VCaP (cell line): ENCODE measurements around the gene LHPP.

Source experiments
- H3K27ac ChIP-seq: fragments of 450-650 bp; 2 replicates; pipeline ENCODE4 v1.5.1; 2017
- TF ChIP-seq, protein P1 (sequence below): fragments of 450-650 bp; conservative IDR thresholded peaks from 2 replicates; pipeline ENCODE4 v1.5.1; 2017; ENCODE audit warnings: mild to moderate bottlenecking, moderate library complexity

Gene LHPP

DNA sequence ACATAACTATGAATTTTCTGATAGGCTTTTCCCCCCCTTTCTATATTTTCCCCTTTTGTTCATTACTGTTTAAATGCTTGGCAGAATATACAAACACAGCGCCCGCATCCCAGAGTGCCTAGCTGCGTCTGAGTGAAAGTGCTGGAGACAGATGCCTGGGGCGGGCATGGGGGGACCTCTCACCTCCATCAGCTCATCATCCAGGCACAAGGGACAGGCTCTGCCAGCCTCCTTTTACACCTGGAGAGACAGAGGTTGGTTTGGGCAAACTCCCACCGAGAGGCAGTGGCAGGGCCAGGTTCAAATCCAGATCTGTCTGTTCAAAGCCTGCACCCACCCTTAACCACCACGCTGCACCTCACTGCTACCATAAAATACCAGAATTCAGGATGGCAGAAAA lies 178.0 kb downstream of the LHPP start:
- no peak overlapping the region for H3K27ac ChIP-seq
- TF ChIP-seq, protein P1, sequence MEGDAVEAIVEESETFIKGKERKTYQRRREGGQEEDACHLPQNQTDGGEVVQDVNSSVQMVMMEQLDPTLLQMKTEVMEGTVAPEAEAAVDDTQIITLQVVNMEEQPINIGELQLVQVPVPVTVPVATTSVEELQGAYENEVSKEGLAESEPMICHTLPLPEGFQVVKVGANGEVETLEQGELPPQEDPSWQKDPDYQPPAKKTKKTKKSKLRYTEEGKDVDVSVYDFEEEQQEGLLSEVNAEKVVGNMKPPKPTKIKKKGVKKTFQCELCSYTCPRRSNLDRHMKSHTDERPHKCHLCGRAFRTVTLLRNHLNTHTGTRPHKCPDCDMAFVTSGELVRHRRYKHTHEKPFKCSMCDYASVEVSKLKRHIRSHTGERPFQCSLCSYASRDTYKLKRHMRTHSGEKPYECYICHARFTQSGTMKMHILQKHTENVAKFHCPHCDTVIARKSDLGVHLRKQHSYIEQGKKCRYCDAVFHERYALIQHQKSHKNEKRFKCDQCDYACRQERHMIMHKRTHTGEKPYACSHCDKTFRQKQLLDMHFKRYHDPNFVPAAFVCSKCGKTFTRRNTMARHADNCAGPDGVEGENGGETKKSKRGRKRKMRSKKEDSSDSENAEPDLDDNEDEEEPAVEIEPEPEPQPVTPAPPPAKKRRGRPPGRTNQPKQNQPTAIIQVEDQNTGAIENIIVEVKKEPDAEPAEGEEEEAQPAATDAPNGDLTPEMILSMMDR, result no peak

DNA sequence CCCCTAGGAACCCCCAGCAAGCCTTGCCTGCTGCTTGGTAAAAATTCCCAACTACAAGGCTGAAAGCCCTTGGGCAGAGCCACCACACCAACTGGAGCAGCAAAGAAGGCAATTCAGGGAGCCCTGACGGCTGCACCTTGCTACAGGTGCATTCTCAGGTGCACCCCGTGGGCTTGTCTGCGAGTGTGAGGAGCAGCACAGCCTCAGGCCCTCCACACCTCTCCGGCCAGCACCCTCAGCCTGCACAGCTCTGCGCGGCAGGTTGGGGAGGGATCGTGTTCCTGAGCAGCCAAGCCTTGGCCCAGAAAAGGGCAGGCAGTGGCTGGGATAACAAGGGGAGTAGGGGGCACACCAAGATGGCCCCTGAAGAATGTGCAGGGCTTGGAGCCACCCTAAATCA lies 178.4 kb downstream of the LHPP start:
- no peak overlapping the region for H3K27ac ChIP-seq
- TF ChIP-seq, protein P1, result no peak

DNA sequence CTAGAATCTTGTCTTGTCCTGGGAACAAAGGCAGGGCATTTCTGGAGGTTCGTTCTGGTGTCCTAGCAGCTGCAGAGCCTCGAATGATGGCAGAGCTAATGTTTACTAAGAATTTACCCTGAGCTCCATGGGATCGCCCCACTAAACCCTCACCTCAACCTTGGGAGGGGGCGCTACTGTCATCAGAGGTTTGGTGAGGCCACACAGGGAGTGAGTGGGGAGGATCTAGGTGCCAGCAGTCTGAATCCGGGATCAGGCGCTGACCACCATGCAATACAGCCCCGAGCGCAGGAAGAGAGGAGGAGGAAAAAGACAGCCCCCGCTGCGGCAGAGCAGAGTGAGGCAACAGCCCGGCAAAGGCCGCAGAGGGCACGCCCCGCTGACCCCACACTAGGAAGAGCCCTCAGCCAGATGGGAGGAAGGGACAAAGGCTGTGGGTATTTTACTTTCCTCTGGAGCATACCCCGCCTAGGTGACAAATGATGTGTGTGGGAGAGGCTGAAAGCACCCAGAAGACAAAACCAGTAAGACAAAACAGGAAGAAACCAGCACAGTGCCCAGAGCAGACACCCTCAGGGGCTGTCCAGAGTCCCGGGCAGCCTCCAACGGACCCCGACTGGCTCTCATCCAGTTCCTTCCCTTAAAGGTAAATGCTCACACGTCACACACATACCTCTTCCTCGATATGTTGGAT lies 179.1 kb downstream of the LHPP start:
- no peak overlapping the region for H3K27ac ChIP-seq
- TF ChIP-seq, protein P1, result no peak

DNA sequence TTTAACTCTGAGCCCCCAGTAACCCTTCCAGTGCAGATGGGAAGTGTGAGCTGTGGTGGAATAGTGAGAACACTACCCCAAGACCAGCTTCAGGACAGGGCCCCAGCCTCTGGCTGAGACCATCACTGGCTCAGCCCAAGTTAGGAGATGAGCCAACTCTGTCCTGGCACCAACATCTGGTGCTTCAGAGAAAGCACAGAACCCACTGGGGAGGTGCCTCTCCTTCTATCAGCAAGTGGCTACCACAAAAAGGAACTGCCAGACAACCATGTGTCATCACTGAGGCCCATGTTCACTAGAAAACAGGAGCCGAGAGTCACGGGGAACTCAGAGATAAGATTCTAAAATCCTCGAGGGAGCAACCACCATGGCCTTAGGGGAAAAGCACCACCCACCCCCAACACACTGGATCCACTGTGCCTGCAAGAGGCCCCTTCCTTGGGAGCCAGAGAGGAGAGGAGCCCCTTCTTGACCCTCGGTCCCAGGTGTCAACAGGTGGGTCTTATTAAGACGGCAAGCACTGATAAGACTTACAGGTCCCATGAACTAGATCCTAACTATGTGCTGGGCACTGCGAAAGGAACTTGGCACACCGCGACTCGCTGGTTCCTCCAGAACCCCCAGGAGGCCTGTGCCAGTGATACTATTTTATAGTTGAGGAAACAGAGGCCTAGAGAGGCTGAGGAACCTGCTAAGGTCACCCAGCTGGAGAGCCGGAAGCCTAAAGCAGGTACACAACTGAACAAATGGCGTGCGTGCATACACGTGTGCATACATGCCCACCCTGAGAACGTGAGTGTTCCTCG lies 179.9 kb downstream of the LHPP start:
- TF ChIP-seq, protein P1, result no peak

DNA sequence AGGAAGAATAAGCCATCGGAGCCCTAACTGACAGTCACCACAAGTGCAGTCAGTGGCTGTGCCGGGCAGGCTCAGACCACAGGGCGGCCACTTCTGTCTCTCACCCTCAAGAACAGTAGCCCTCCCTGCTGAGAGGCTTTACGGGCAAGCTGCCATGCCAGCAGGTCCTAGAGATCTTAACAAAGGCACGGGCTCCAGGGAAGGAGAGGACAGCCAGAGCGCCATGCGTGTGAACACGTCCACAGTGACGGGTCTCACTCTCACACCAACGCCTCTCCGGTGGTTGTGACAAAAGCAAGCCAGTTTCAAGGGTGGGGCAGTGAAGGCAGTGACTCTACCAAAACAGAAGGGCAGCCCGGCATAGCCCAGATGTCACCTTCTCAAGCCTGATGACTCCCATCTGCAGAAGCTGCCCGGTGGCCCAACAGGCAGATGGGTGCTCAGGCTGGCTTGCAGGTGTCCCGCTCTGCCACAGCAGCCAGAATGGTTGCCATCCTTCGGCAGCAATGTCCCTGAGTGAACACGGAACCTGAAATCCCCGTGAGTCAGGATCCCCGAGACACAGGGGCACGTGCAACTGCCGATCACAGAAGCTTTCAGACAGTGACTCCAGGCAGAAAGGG lies 180.6 kb downstream of the LHPP start:
- TF ChIP-seq, protein P1, result no peak
- no peak overlapping the region for H3K27ac ChIP-seq

More for the DNA sequence above, 179.9 kb downstream of the LHPP start:
- H3K27ac ChIP-seq, result no peak overlapping the region

DNA sequence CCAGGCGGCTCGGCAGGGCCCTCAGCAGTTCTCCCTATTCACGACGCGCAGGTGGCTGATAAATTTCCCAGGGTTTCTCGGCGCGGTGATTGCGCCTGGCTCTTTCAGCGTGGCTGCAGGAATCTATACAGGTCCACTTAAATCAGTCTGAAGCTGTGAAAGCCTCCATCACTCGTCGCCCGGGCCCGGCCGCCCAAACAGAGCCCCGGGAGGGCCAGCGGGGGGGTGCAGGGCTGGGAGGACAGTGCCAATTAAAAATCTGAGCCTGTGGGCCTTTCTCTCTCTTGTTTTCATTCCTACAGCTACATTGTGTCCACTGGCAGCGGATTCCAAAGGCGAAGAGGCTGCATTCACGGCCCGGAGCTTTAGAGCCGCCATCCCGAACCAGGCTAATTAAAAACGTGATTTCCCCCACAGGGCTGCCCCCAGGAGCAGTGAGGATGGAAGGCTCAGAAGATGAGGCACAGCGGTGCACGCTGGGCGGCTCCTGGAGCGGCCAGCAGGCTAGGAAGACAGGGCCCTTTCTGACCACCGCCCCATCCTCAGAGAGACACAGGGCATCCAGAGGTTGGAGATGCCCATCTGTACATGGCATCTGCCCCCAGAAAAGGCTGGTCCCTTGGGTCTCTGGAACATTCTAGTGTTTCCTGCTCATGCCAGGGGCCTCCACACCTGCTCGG lies 181.8 kb downstream of the LHPP start:
- no peak overlapping the region for H3K27ac ChIP-seq

More for the DNA sequence above, 181.8 kb downstream of the LHPP start:
- TF ChIP-seq, protein P1, result no peak
